ENCODE results near the gene CERS6. TPM values are rescaled to one million over a fixed set of nuclear protein-coding genes. Genes with fewer than 3 reads are reported as not detected.

The CERS6 gene, protein sequence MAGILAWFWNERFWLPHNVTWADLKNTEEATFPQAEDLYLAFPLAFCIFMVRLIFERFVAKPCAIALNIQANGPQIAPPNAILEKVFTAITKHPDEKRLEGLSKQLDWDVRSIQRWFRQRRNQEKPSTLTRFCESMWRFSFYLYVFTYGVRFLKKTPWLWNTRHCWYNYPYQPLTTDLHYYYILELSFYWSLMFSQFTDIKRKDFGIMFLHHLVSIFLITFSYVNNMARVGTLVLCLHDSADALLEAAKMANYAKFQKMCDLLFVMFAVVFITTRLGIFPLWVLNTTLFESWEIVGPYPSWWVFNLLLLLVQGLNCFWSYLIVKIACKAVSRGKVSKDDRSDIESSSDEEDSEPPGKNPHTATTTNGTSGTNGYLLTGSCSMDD
- 14.5 and 18.6 TPM in 2 replicates for total RNA-seq

DNA sequence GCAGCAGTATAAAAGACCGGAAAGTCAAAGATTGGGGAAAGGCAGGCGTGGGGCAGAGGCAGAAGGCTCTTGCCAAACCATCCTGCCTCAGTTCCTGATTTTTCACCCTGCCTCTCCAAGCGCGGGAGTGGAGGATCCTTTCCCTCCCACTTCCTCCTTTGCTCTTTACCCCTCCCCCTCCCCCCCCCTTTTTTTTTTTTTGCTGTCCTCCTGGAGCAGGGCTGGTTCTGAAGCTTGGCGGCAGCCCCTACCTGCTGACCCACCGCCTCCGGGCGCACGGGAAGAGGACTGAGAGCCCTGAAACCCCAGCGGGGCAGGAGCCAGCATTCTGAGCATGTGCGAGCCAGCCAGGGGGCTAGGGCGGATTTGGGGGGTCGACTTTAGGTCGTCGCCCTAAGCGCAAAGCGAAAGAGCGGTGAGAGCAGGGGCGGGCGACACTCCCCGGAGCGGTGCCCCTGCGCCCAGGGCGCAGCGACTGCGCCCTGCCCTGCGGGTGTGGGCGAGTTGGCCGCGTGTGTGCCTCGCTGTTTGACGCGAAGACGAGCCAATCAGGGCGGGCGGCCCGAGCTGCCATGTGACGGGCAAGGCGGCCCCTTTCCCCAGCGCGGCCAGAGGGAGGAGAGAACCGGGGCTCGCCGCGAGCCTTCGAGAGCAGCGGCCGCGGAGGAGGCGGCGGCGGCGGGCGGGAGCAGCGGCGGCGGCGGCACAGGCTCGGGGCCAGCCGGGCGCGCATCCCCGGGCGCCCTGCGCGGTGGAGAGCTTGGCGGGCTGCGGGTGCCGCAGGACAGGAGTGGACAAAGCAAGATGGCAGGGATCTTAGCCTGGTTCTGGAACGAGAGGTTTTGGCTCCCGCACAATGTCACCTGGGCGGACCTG lies at the start of gene CERS6:
TSS of gene CERS6 (plus strand) at position 628 of the 876 bp plus-strand sequence. CDS start at position 805, 177 bp downstream.

DNA sequence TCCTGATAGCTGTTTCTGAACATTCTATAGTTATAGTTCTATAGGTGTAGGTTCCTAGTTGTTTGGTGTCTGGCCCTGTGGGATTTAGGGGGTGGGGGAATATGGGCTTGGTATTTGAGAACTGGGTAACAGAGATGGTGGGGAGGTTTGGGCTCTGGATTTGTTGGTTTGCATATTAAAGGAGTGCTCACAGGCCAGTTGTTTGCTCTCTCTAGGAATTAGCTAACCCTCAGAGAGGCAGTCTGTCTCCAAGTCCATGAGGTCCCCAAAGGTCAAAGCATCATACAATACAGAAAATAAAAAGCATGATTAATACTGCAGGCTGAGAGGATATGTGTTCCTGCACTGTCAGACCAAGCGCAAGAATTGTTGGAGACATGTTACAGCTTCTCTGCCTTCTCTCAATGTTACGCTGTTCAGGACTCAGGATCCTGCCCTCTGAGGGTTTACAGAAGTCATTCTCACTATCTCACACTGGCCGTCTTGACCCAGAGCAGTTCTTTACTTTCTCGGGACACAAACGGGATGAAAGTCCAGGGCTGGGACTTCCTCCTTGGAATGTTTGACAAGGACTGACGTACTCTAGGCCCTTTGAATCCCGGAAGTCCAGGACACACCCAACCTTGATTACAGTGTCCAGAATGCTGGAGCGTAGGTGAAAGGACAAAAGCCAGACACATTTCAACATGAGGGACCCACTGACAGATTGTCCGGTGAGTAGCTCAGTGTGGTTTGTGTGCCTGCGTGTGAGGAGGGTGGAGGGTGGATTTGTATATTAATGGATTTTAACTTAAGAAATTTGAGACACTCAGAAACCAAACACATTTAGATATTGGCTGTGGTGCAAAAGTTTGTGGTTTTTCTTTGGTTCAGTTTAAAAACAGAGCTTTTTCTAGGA lies 346.1 kb downstream of the CERS6 start, which contains the start of gene NOSTRIN:
TSS of gene NOSTRIN (plus strand) at position 677 of the 898 bp plus-strand sequence. CDS start at position 687, 10 bp downstream.

Other genes starting within 250 kb of the CERS6 start
- 9.4 and 25.3 TPM in 2 replicates for gene STK39, start 208.7 kb upstream of the CERS6 start, total RNA-seq

Measured in epithelial cell of alveolus of lung (primary cell).